ENCODE results near the gene UCN3.
A peak's percentile ranks its signal among the peaks of the same experiment; 100 is the strongest.

UCN3 gene

GRCh38 chr10:5325076-5325475 lies 39.7 kb upstream of the UCN3 start:
- in situ Hi-C loops (cut with HindIII; ENCODE audit: low pct_ligation_motif_present, low sequenced_read_pairs) = no loop called here
- no peak for DNase-seq
- Histone ChIP-seq H3K36me3 (replicated peaks) (no peaks in the 10 kb centered on the region), H3K4me3 (ENCODE audit: low read depth, low read length) (no peak overlapping the region), H3K27me3 (replicated peaks) (no peaks in the 10 kb centered on the region), H3K27ac (no peak overlapping the region)
- no peak for TF ChIP-seq CTCF (IDR thresholded peaks at IDR 0.05; ENCODE audit: low read depth, low read length, missing control alignments)

- H3K4me3 ChIP-seq (ENCODE audit: low read depth, low read length) = no peak overlapping the region
- no peaks in the 10 kb centered on the region for H3K36me3 ChIP-seq (replicated peaks)
- no peak for TF ChIP-seq CTCF (IDR thresholded peaks at IDR 0.05; ENCODE audit: low read depth, low read length, missing control alignments)
- DNase-seq = no peak
- in situ Hi-C loops (cut with HindIII; ENCODE audit: low pct_ligation_motif_present, low sequenced_read_pairs) = no loop called here
- H3K27me3 ChIP-seq (replicated peaks) = no peaks in the 10 kb centered on the region
- no peak overlapping the region for H3K27ac ChIP-seq
Observed at GRCh38 chr10:5334196-5334880, 30.4 kb upstream of the UCN3 start.

- in situ Hi-C loops (cut with HindIII; ENCODE audit: low pct_ligation_motif_present, low sequenced_read_pairs) = no loop called here
- TF ChIP-seq CTCF (IDR thresholded peaks at IDR 0.05; ENCODE audit: low read depth, low read length, missing control alignments) = no peak
- no peak for DNase-seq
- H3K4me3 ChIP-seq (ENCODE audit: low read depth, low read length) = no peak overlapping the region
- no peaks in the 10 kb centered on the region for H3K27me3 ChIP-seq (replicated peaks)
- no peaks in the 10 kb centered on the region for H3K36me3 ChIP-seq (replicated peaks)
- no peak overlapping the region for H3K27ac ChIP-seq
Observed at GRCh38 chr10:5338010-5338409, 26.8 kb upstream of the UCN3 start.

GRCh38 chr10:5343092-5343491 lies 21.7 kb upstream of the UCN3 start:
- in situ Hi-C loops (cut with HindIII; ENCODE audit: low pct_ligation_motif_present, low sequenced_read_pairs) = no loop called here
- Histone ChIP-seq H3K27me3 (replicated peaks) (no peaks in the 10 kb centered on the region), H3K36me3 (replicated peaks) (no peaks in the 10 kb centered on the region), H3K4me3 (ENCODE audit: low read depth, low read length) (no peak overlapping the region), H3K27ac (no peak overlapping the region)
- no peak for DNase-seq
- no peak for TF ChIP-seq CTCF (IDR thresholded peaks at IDR 0.05; ENCODE audit: low read depth, low read length, missing control alignments)

GRCh38 chr10:5343561-5343960 lies 21.2 kb upstream of the UCN3 start:
- Histone ChIP-seq H3K27ac (no peak overlapping the region), H3K36me3 (replicated peaks) (no peaks in the 10 kb centered on the region), H3K27me3 (replicated peaks) (no peaks in the 10 kb centered on the region), H3K4me3 (ENCODE audit: low read depth, low read length) (no peak overlapping the region)
- in situ Hi-C loops (cut with HindIII; ENCODE audit: low pct_ligation_motif_present, low sequenced_read_pairs) = no loop called here
- peak; percentile 18 for TF ChIP-seq CTCF (IDR thresholded peaks at IDR 0.05; ENCODE audit: low read depth, low read length, missing control alignments)
- DNase-seq = no peak

GRCh38 chr10:5343979-5344378 lies 20.8 kb upstream of the UCN3 start:
- TF ChIP-seq CTCF (IDR thresholded peaks at IDR 0.05; ENCODE audit: low read depth, low read length, missing control alignments) = no peak
- H3K27ac ChIP-seq = no peak overlapping the region
- DNase-seq = no peak
- H3K4me3 ChIP-seq (ENCODE audit: low read depth, low read length) = no peak overlapping the region
- H3K36me3 ChIP-seq (replicated peaks) = no peaks in the 10 kb centered on the region
- in situ Hi-C loops (cut with HindIII; ENCODE audit: low pct_ligation_motif_present, low sequenced_read_pairs) = no loop called here
- H3K27me3 ChIP-seq (replicated peaks) = no peaks in the 10 kb centered on the region
